ENCODE data around the gene EMID1. TPM values are rescaled to one million over a fixed set of nuclear protein-coding genes. Genes with fewer than 3 reads are reported as not detected.

EMID1 gene
- total RNA-seq, 3 donors from 2014 or later, result 0.20 to 0.22 TPM; not detected in 1

DNA sequence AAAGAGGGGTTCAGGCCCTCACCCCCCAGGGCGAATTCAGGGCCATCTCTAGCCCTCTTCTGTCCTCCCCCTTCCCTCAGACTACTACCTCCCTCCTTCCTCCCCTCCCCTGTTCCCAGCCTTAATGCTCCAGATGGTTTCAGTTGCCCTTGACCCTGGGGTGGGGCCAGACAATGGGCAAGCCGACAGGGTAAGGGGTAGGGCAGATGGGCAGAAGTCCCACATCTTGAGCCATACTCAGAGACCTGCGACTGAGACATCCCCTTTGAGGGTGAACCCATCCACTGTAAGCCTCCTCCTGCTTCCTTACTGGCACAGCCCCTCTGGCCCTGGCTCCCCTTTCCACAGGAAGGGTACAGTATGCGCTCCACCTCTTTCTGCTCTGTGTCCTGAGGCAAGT, 60.2 kb downstream of the EMID1 start:
- Mint-ChIP-seq H3K27me3 (ENCODE audit: low read depth) (no peaks in the 10 kb centered on the region), H3K4me1 (ENCODE audit: low read depth) (peaks cover 23% of the 10 kb centered on the region), H3K36me3 (ENCODE audit: insufficient read depth) (peaks cover 30% of the 10 kb centered on the region), H3K9me3 (no peaks in the 10 kb centered on the region), H3K4me3 (peak overlapping the region; percentile 96)
- no peak for ATAC-seq
- DNase-seq, result no peak

DNA sequence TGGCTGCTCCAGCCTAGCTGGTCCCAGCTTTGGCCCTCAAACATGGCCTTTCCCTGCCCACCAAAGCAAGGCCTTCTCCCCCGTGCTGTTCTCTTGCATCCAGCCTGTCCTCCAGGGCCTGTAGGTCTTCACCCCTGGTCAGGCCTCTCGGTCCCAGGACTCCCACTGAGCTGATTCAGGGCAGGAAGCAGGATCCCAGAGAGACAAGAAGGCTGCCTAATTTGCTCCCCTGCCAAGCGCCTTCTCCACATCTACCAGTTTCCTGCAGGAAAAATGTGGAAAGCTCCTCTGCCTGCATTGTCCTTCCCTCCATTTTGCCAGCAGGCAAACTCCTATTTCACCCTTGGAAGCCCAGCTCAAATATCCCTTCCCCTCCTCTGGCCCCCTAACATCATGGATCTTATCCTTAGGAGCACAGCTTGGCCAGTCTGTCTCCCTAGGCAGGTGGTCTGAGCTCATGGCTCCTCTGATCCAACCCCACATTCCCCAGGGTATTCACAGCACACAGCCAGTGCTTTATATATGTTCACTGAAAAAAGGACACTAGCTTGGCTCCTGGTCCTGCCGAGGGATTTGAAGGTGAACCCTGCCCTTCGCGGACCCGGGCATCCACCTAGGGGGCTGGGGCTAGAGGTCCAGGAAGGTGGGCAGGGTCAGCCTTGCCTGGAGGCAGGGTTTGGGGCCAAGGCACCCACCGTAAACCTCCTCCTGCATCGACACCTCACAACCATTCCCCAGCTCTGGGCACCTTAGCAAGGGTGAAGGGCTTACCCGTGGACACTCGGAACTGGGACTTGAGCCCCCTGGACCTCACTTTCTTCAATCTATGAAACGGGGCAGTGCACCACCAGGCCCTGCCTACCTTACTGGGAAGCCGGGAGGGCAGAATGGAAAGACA, 61.1 kb downstream of the EMID1 start:
- peaks cover 35% of the 10 kb centered on the region for H3K36me3 Mint-ChIP-seq (ENCODE audit: insufficient read depth)
- H3K4me1 Mint-ChIP-seq (ENCODE audit: low read depth), result peaks cover 31% of the 10 kb centered on the region
- H3K9me3 Mint-ChIP-seq, result no peaks in the 10 kb centered on the region
- DNase-seq (no peak), ATAC-seq (no peak)
- H3K27me3 Mint-ChIP-seq (ENCODE audit: low read depth), result no peaks in the 10 kb centered on the region
- H3K4me3 Mint-ChIP-seq, result peak overlapping the region; percentile 96

DNA sequence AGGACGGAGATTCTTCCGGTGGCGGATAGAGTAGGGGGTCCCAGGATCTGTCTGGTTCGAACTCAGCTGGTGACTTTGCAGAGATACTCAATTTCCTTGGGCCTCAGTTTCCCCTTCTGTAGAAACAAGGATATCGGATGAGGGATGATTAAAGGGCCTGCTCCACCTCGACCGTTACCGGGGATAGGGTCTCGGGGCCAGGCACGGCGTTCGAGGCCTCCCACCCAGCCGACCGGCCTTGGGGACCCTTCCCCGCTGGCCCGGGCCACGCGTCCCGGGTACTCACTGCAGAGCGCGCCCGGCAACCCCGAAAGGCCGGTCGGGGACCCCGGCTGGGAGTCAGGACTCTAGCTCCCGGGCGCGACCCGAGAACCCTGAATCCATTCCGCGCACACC, 61.8 kb downstream of the EMID1 start:
- Mint-ChIP-seq H3K4me1 (ENCODE audit: low read depth) (peaks cover 38% of the 10 kb centered on the region), H3K9me3 (no peaks in the 10 kb centered on the region), H3K36me3 (ENCODE audit: insufficient read depth) (peaks cover 40% of the 10 kb centered on the region), H3K27me3 (ENCODE audit: low read depth) (no peaks in the 10 kb centered on the region), H3K4me3 (peak overlapping the region; percentile 96)
- ATAC-seq (no peak), DNase-seq (no peak)

DNA sequence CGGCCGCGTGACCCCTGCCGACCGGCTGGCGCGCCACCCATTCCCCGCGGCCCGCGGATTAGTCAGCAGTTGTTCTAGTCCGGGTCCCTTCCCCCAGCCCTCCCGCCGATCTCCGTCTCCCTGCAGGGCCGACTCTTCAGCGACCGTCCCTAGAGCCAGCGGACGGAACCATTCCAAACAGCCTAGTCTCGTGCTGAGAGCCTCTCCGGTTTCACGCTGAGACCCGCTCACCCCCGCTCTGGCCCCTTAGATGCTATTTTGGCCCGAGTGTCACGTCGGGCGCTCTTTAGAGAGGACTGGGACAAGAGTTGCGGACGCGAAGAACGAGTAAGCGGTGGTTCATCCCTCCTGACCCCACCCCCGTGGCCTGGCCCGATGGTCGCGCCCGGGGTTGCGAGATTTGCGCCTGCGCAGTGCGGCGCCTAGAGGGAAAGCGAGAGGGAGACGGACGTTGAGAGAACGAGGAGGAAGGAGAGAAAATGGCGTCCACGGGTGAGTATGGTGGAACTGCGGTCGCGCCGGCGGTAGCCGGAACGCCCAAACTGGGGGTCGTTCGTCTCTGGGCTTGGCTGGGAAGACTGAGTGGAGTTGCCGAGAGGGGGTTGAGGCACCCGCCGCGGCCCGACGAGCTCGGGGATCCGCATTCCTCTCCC, 62.3 kb downstream of the EMID1 start, which contains the start of the genes EWSR1 and RHBDD3:
TSS of gene EWSR1 (plus strand) at position 411 of the 653 bp plus-strand sequence. CDS start at position 480, 69 bp downstream.
TSS of gene RHBDD3 (minus strand) at position 124 of the 653 bp plus-strand sequence. CDS start 2,355 bp downstream, outside the sequence.
- no peaks in the 10 kb centered on the region for H3K27me3 Mint-ChIP-seq (ENCODE audit: low read depth)
- DNase-seq (peak; percentile 96), ATAC-seq (peak; percentile 87 to 90)
- H3K4me3 Mint-ChIP-seq, result peak within 1 kb of the TSS; percentile 96
- H3K4me1 Mint-ChIP-seq (ENCODE audit: low read depth), result peaks cover 43% of the 10 kb centered on the region
- H3K9me3 Mint-ChIP-seq, result no peaks in the 10 kb centered on the region
- peaks cover 44% of the 10 kb centered on the region for H3K36me3 Mint-ChIP-seq (ENCODE audit: insufficient read depth)

DNA sequence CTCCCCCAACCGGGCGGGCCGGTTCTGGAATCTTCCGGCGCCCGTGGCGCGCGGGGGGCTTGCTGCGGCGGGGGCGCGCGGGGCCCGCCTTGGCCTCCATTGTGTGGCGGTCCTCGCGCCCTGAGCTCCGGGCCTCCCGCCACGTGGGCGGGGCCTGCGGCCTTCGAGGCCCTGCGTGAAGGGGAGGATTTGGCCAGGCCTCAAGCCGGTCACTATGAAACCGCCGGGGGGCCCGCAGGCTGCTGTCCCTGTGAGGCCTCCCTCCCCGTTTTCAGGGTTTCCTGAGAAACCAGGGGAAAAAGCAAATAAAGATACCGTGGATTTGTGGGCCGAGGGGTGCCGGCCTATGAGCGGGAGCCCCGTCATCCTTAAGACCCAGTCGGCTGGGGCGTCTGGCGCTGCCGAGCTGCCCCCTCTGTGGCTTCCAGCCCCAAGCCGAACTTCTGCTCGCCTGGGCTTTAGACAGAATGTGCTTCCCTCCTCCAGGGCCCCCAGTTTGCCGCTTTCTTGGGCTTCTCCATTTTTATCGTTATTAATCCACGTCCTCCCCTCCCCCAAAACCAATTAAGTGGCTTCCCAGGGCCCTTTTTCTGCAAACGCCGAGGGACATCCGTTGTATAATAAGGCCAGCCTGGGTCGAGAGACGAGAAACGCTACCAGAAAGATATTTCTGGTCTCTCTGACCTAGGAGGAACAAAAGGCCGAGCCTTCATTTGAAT, 63.0 kb downstream of the EMID1 start:
- Mint-ChIP-seq H3K9me3 (no peaks in the 10 kb centered on the region), H3K4me1 (ENCODE audit: low read depth) (peaks cover 50% of the 10 kb centered on the region), H3K4me3 (peak overlapping the region; percentile 96), H3K27me3 (ENCODE audit: low read depth) (no peaks in the 10 kb centered on the region), H3K36me3 (ENCODE audit: insufficient read depth) (peaks cover 51% of the 10 kb centered on the region)
- ATAC-seq (peak; percentile 29 to 36), DNase-seq (peak; percentile 26)

DNA sequence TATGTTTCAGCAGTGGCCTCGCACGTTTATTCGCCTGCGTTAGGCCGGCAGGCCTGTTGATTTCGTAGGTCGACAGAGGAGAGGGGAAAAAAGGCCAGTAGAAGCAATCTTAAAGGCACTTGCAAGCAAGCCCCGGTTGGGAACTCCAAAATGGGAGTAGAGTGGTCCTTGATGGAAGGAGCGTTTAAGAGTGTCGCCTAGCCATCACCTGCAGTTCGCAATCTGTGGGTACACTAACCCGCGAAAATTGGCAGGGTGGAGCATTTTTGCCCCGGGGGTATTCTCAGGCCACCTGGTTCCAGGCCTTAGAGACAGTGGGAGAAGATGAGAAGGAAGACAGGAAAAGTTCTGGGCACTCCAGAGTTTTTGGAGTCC, 63.5 kb downstream of the EMID1 start:
- Mint-ChIP-seq H3K27me3 (ENCODE audit: low read depth) (no peaks in the 10 kb centered on the region), H3K36me3 (ENCODE audit: insufficient read depth) (peaks cover 53% of the 10 kb centered on the region), H3K4me1 (ENCODE audit: low read depth) (peaks cover 55% of the 10 kb centered on the region), H3K9me3 (no peaks in the 10 kb centered on the region), H3K4me3 (peak overlapping the region; percentile 96)
- ATAC-seq (no peak), DNase-seq (no peak)

DNA sequence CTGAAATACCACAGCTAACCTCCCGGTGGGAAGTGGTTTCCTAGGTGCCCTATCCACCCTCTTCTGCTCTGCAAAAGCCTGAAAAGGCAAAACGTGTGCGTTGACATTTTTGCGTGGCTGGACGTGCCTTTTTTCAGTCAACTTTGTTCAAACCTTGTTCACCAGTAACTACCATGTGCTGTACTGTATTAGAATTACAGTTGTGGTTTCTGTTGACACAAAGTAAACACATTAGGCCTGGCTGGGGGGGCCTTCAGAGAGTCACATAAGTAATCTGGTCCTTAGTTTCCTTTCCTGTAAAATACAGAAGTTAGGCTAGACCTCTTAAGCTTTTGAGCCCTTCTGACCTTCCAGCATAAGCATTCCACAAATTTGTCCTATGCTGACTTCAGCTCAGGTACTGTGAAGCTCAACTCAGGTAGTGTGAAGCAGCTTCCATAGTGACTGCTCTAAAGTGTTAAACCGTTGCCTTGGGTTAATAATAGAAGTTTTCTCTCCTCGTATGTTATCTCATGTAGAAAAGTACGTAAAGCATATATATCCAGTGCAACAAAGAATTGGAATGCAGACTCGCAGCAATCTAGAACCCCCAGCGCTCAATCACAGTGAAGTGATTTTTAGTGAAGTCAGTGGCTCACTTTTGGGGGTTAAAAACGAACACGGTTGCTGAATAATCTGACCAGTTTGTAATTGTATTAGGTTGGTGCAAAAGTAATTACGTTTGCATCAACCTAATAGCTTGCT, 64.2 kb downstream of the EMID1 start:
- no peaks in the 10 kb centered on the region for H3K27me3 Mint-ChIP-seq (ENCODE audit: low read depth)
- H3K4me3 Mint-ChIP-seq, result peak overlapping the region; percentile 96
- H3K4me1 Mint-ChIP-seq (ENCODE audit: low read depth), result peaks cover 61% of the 10 kb centered on the region
- no peak for ATAC-seq
- H3K36me3 Mint-ChIP-seq (ENCODE audit: insufficient read depth), result peaks cover 56% of the 10 kb centered on the region
- H3K9me3 Mint-ChIP-seq, result no peaks in the 10 kb centered on the region
- no peak for DNase-seq

DNA sequence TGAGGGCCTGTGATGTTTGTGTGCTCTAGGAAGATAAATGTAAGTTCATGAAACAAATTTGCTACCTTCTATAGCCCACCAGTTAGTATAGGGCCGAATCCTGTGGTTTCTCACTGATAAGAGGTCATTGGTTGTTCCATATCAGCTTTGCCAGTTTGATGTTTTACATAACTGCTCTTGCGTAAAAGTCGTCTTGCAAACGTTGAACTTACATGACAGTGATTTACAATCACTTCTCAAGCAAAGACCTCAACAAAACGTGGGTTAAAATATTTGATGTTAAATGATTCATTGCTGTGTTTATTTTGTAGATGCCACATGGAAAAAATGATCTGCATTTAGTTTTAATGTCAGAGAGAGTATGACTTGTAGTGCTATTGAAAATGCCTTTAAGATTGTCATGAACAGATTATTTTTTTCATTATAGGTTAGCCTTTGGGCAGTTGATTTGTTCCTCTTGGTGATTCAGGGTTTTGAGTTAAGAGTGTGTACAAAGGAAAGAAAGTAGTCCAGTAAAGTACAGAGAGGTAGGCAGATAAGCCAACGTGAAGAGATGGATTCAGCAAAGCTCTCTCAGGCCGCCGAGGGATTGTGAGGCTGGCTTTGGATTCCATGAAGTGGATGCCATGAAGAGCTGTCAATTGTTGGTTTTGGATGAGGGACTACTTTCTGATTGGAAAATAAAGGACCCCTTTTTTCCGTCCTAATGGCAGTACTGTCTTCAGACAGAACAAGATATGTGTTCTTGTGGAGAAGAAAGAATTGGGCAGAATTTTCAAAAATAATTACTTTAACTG, 65.0 kb downstream of the EMID1 start:
- H3K36me3 Mint-ChIP-seq (ENCODE audit: insufficient read depth), result peaks cover 62% of the 10 kb centered on the region
- peak overlapping the region; percentile 96 for H3K4me3 Mint-ChIP-seq
- H3K9me3 Mint-ChIP-seq, result no peaks in the 10 kb centered on the region
- H3K4me1 Mint-ChIP-seq (ENCODE audit: low read depth), result peaks cover 66% of the 10 kb centered on the region
- no peak for ATAC-seq
- no peak for DNase-seq
- H3K27me3 Mint-ChIP-seq (ENCODE audit: low read depth), result no peaks in the 10 kb centered on the region

DNA sequence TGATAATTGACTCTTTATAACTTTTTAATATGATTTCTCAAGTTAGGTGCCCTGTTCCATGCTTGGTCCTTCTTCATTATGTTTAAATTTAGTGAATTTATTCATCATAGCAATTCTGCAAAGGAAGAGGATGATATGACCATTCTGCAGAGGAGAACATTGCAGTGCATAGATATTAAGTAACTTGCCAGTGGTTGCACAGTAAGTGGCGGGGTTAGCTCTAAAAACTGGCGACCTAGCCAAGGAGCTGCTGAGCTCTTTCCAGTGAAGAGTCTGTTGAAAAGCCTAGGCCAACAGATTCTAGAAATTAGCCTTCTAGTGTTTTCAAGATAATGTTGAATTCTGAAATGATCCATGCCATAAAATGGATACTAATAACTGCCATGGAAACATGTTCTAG, 66.9 kb downstream of the EMID1 start:
- Mint-ChIP-seq H3K36me3 (ENCODE audit: insufficient read depth) (peaks cover 72% of the 10 kb centered on the region), H3K9me3 (no peaks in the 10 kb centered on the region), H3K4me3 (peak overlapping the region; percentile 96), H3K4me1 (ENCODE audit: low read depth) (peaks cover 73% of the 10 kb centered on the region), H3K27me3 (ENCODE audit: low read depth) (no peaks in the 10 kb centered on the region)
- ATAC-seq, result no peak
- DNase-seq, result no peak

DNA sequence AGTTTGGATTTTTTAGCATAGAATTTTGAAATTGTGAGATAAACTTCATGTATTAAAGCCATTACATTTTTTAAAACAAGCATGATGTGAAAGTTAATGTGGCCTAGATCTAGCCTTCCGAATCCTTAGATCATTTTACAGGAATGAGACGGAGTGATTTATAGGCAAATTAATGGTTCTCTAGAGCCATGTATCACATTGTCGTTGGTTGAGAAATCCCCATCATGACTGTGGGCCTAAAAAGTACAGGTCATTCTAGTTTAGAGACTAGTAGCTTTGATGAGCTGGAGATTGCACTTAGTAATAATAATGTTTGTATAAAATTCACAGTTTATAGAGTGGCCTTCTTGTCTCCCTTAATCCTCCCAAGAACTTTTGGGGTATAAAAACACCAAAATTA, 69.5 kb downstream of the EMID1 start:
- DNase-seq (no peak), ATAC-seq (no peak)
- H3K4me1 Mint-ChIP-seq (ENCODE audit: low read depth), result peaks cover 74% of the 10 kb centered on the region
- H3K36me3 Mint-ChIP-seq (ENCODE audit: insufficient read depth), result peaks cover 68% of the 10 kb centered on the region
- H3K9me3 Mint-ChIP-seq, result no peaks in the 10 kb centered on the region
- no peaks in the 10 kb centered on the region for H3K27me3 Mint-ChIP-seq (ENCODE audit: low read depth)
- no peak overlapping the region for H3K4me3 Mint-ChIP-seq

DNA sequence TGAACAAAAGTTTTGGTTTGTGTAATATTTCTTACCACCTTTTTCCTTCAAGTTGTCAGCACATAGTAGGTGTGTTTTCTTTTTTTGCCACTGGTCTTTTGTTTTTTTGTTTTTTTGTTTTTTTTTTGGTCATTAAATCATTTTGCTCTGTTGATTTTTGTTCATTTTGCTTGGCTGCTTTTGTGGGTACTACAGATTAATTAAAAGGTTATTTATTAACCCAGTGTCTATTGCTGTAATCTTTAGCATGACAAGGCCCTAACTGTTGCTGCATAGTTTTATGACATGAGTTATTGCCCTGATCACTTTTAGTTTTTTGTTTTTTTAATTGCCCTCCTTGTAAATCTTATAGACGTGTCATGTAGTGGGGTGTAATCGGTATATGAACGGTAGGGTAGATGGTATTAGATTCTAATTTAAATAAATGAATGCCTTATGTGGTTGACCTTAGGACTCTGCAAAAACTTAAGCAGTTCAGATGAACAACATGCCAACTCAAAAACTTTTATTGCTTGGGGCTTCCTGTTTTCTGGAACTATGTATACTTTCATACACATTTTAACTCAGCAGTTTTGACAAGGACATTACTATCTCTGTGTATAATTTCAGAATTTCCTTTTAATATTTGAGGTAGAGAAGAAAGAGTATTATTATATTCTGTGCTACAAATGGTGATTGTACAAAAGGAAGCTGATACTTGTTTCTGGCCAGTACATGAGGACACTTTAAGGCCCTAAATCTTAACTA, 70.3 kb downstream of the EMID1 start:
- Mint-ChIP-seq H3K4me3 (no peak overlapping the region), H3K9me3 (no peaks in the 10 kb centered on the region), H3K4me1 (ENCODE audit: low read depth) (peaks cover 69% of the 10 kb centered on the region), H3K27me3 (ENCODE audit: low read depth) (no peaks in the 10 kb centered on the region), H3K36me3 (ENCODE audit: insufficient read depth) (peaks cover 63% of the 10 kb centered on the region)
- no peak for DNase-seq
- ATAC-seq, result no peak

DNA sequence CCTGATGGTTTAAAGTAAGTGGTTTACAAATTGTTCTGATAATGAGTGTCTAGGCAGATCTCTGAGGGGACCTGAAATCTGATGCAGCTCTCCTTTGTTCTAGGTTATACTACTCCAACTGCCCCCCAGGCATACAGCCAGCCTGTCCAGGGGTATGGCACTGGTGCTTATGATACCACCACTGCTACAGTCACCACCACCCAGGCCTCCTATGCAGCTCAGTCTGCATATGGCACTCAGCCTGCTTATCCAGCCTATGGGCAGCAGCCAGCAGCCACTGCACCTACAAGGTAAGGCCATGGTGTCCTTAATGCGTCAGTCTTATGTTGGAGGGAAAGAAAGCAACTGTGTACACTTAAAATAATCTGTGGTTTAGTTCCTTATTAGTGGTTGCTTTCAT, 72.2 kb downstream of the EMID1 start:
- no peak for DNase-seq
- H3K4me1 Mint-ChIP-seq (ENCODE audit: low read depth), result peaks cover 52% of the 10 kb centered on the region
- no peak overlapping the region for H3K4me3 Mint-ChIP-seq
- peaks cover 60% of the 10 kb centered on the region for H3K36me3 Mint-ChIP-seq (ENCODE audit: insufficient read depth)
- H3K27me3 Mint-ChIP-seq (ENCODE audit: low read depth), result no peaks in the 10 kb centered on the region
- no peaks in the 10 kb centered on the region for H3K9me3 Mint-ChIP-seq
- no peak for ATAC-seq

DNA sequence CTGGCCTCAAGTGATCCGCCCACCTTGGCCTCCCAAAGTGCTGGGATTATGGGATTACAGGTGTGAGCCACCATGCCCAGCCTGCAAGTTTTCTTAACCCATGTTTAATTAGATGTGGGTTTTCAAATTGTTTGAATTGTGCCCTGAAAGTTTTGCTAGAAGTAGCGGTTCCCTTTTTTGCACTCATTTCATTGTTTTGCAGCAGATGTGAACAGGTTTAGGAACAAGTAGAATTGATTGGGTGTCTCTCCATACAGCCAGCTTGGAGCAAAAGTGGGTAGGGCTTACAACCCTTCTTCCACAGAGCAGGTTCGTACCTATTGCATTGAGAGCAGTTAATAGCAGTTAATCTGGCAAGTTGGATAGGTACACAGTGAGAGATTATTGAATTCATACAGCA, 78.5 kb downstream of the EMID1 start:
- H3K9me3 Mint-ChIP-seq, result no peaks in the 10 kb centered on the region
- ATAC-seq (no peak), DNase-seq (no peak)
- peaks cover 16% of the 10 kb centered on the region for H3K4me1 Mint-ChIP-seq (ENCODE audit: low read depth)
- no peak overlapping the region for H3K4me3 Mint-ChIP-seq
- H3K27me3 Mint-ChIP-seq (ENCODE audit: low read depth), result no peaks in the 10 kb centered on the region
- peaks cover 47% of the 10 kb centered on the region for H3K36me3 Mint-ChIP-seq (ENCODE audit: insufficient read depth)

All from activated T-cell treated with anti-CD3 and anti-CD28 coated beads, Interleukin-2, amount 50 U/mL, for 4 hours (primary cell).